GM23338 (cell line): Measurements from ENCODE around the gene KLHL7. TPM values are rescaled to one million over a fixed set of nuclear protein-coding genes. Genes with fewer than 3 reads are reported as not detected.

Source experiments
- ATAC-seq: fragments of 200-7000 bp; cut with Tn5 transposase; 3 replicates; pipeline ENCODE4 v1.9.1; 2020
- DNase-seq: peaks from one replicate; pipeline ENCODE4 v3.0.0-alpha.2; 2015; ENCODE audit warnings: low spot score
- H2AFZ ChIP-seq: fragments of 200-600 bp; sonication (generic); 2 replicates; pipeline ENCODE4 v1.8.0; 2016; ENCODE audit warnings: antibody characterized with exemption, mild to moderate bottlenecking, moderate library complexity
- H3F3A ChIP-seq: fragments of 200-600 bp; sonication (generic); replicated peaks from 2 replicates; pipeline ENCODE4 v1.8.0; 2017; ENCODE audit warnings: antibody characterized with exemption, mixed run types, low read depth
- H3K27ac ChIP-seq: fragments of 200-600 bp; sonication (generic); 2 replicates; pipeline ENCODE4 v1.6.1; 2016; ENCODE audit warnings: low read depth
- H3K27me3 ChIP-seq: fragments of 200-600 bp; sonication (generic); 2 replicates; pipeline ENCODE4 v1.8.0; 2016; ENCODE audit warnings: mild to moderate bottlenecking, mixed run types, moderate library complexity; ENCODE audit not compliant: insufficient read depth
- H3K36me3 ChIP-seq: fragments of 200-600 bp; sonication (generic); 2 replicates; pipeline ENCODE4 v1.8.0; 2016; ENCODE audit warnings: mild to moderate bottlenecking; ENCODE audit not compliant: insufficient read depth
- H3K4me1 ChIP-seq: fragments of 200-600 bp; sonication (generic); 2 replicates; pipeline ENCODE4 v1.8.0; 2016; ENCODE audit warnings: mild to moderate bottlenecking, moderate library complexity; ENCODE audit not compliant: insufficient read depth
- H3K4me2 ChIP-seq: fragments of 200-600 bp; sonication (generic); 2 replicates; pipeline ENCODE4 v1.7.1; 2017; ENCODE audit warnings: mixed run types
- H3K4me3 ChIP-seq: fragments of 200-600 bp; sonication (generic); 2 replicates; pipeline ENCODE4 v1.6.1; 2016; ENCODE audit warnings: mixed run types
- H3K79me2 ChIP-seq: fragments of 200-600 bp; sonication (generic); replicated peaks from 2 replicates; pipeline ENCODE4 v1.8.0; 2017; ENCODE audit warnings: mild to moderate bottlenecking; ENCODE audit not compliant: insufficient read depth
- H3K9me2 ChIP-seq: fragments of 200-600 bp; sonication (generic); 2 replicates; pipeline ENCODE4 v1.8.0; 2017; ENCODE audit not compliant: insufficient read depth
- H4K20me1 ChIP-seq: fragments of 200-600 bp; sonication (generic); replicated peaks from 2 replicates; pipeline ENCODE4 v1.8.0; 2017; ENCODE audit warnings: mild to moderate bottlenecking; ENCODE audit not compliant: insufficient read depth
- H3K27ac Mint-ChIP-seq: 2 replicates; pipeline ENCODE4 v1.8.0; 2020; ENCODE audit warnings: inconsistent platforms, mild to moderate bottlenecking, moderate library complexity, mixed read lengths
- H3K27me3 Mint-ChIP-seq: 3 replicates; pipeline ENCODE4 v1.8.0; 2022; ENCODE audit warnings: low read depth, mild to moderate bottlenecking, moderate library complexity, mixed read lengths, inconsistent platforms; ENCODE audit not compliant: insufficient read depth, poor library complexity
- H3K36me3 Mint-ChIP-seq: 3 replicates; pipeline ENCODE4 v1.8.0; 2021; ENCODE audit warnings: low read depth, mild to moderate bottlenecking, inconsistent platforms, moderate library complexity, mixed read lengths
- H3K4me1 Mint-ChIP-seq: 3 replicates; pipeline ENCODE4 v1.8.0; 2020; ENCODE audit warnings: mild to moderate bottlenecking, inconsistent platforms, mixed read lengths
- H3K4me3 Mint-ChIP-seq: 3 replicates; pipeline ENCODE4 v1.8.0; 2021; ENCODE audit warnings: moderate library complexity, mild to moderate bottlenecking, inconsistent platforms, mixed read lengths
- H3K9me3 Mint-ChIP-seq: 3 replicates; pipeline ENCODE4 v1.8.0; 2020; ENCODE audit warnings: moderate library complexity, mild to moderate bottlenecking, inconsistent platforms, mixed read lengths
- CREB1 ChIP-seq: fragments of 250-450 bp; sonication (Bioruptor Pico); IDR thresholded peaks from 2 replicates; pipeline ENCODE4 v1.5.0; 2020; ENCODE audit warnings: low read depth, mild to moderate bottlenecking, moderate library complexity
- EZH2 ChIP-seq: fragments of 200-600 bp; sonication (generic); IDR thresholded peaks from one replicate; pipeline ENCODE4 v1.8.0; 2017; ENCODE audit warnings: antibody characterized with exemption, mild to moderate bottlenecking, low read depth; ENCODE audit not compliant: unreplicated experiment
- EZH2phosphoT487 ChIP-seq: fragments of 200-600 bp; sonication (generic); IDR thresholded peaks from one replicate; pipeline ENCODE4 v1.8.1; 2018; ENCODE audit warnings: antibody characterized with exemption; ENCODE audit not compliant: unreplicated experiment
- JUNB ChIP-seq: IDR thresholded peaks from one replicate; pipeline ENCODE4 v1.6.1; 2016; ENCODE audit warnings: antibody characterized with exemption; ENCODE audit not compliant: unreplicated experiment
- NANOG ChIP-seq: IDR thresholded peaks from 2 replicates; pipeline ENCODE4 v1.6.1; 2016; ENCODE audit warnings: antibody characterized with exemption, borderline replicate concordance
- POLR2AphosphoS5 ChIP-seq: IDR thresholded peaks from 2 replicates; pipeline ENCODE4 v1.6.1; 2016; ENCODE audit warnings: antibody characterized with exemption, low read depth
- STAT1 ChIP-seq: IDR thresholded peaks from one replicate; pipeline ENCODE4 v1.6.1; 2016; ENCODE audit warnings: antibody characterized with exemption; ENCODE audit not compliant: unreplicated experiment
- ZNF114 ChIP-seq: fragments of 250-450 bp; sonication (Bioruptor Pico); IDR thresholded peaks from 2 replicates; pipeline ENCODE4 v1.5.0; 2020; ENCODE audit warnings: mild to moderate bottlenecking, moderate library complexity
- ZNF331 ChIP-seq: fragments of 250-450 bp; sonication (Bioruptor Pico); IDR thresholded peaks from 2 replicates; pipeline ENCODE4 v1.5.0; 2020; ENCODE audit warnings: low read depth, mild to moderate bottlenecking, moderate library complexity
- polyA plus RNA-seq: library from polyadenylated mRNA; unstranded; fragments of >200 nt; fragmentation: Nextera tagmentation; extraction: Ambion mirVana; gene quantifications from 2 replicates; pipeline ENCODE4 v1.2.1, GENCODE V29; 2016
- total RNA-seq: library from RNA; depleted of rRNA; stranded (reverse); fragments of >200 nt; shearing (Covaris generic); gene quantifications from 2 replicates; pipeline ENCODE4 v1.2.3, GENCODE V29; 2014
- TF ChIP-seq, protein P1 (sequence below): IDR thresholded peaks from one replicate; pipeline ENCODE4 v1.6.1; 2018; ENCODE audit warnings: antibody characterized with exemption; ENCODE audit not compliant: unreplicated experiment
- TF ChIP-seq, protein P2 (sequence below): IDR thresholded peaks from 2 replicates; pipeline ENCODE4 v1.6.1; 2016; ENCODE audit warnings: antibody characterized with exemption
- TF ChIP-seq, protein P3 (sequence below): fragments of 250-450 bp; sonication (Bioruptor Pico); IDR thresholded peaks from 2 replicates; pipeline ENCODE4 v1.5.0; 2020; ENCODE audit warnings: mild to moderate bottlenecking, moderate library complexity
- TF ChIP-seq, protein P4 (sequence below), 2 experiments: fragments of 200-600 bp in 1 of 2; sonication (generic) in 1 of 2; conservative IDR thresholded peaks; 2 replicates each; pipeline versions ENCODE4 v1.5.1 to v1.6.1; 2016 to 2017; ENCODE audit warnings: antibody characterized with exemption in 2 of 2, low read depth in 2 of 2, mild to moderate bottlenecking in 2 of 2, moderate library complexity in 1 of 2

The KLHL7 gene
- total and polyA plus RNA-seq, 2 experiments from 2014 or later, result 92.5 to 119 TPM

DNA sequence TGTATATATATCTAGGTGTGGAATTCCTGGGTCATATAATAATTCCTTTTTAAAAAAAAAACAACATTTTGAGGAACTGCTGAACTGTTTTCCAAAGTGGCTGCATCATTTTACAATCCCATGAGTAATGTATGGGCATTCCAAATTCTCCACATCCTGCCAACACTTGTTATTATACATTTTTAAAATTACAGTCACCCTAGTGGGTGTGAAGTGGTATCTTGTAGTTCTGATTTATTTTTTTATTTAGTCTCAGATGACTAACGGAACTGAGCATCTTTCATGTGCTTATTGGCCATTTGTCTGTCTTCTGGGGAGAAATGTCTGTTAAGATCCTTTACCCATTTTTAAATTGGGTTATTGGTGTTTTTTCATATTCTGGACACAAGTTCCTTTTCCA lies 12.0 kb upstream of the KLHL7 start:
- H3K4me1 Mint-ChIP-seq, result no peaks in the 10 kb centered on the region
- no peak overlapping the region for H3K4me2 ChIP-seq
- H3K27ac Mint-ChIP-seq, result no peak overlapping the region
- H3F3A ChIP-seq, result no peaks in the 10 kb centered on the region
- H3K4me1 ChIP-seq, result no peaks in the 10 kb centered on the region
- no peak overlapping the region for H3K4me3 ChIP-seq
- H3K36me3 ChIP-seq, result no peaks in the 10 kb centered on the region
- peaks cover 2% of the 10 kb centered on the region for H3K27me3 Mint-ChIP-seq
- no peaks in the 10 kb centered on the region for H3K79me2 ChIP-seq
- H3K9me2 ChIP-seq, result no peaks in the 10 kb centered on the region
- TF ChIP-seq NANOG (no peak), EZH2 (no peak), ZNF114 (CRISPR knock-in tag) (no peak), STAT1 (no peak), ZNF331 (CRISPR knock-in tag) (no peak), JUNB (no peak), POLR2AphosphoS5 (no peak), EZH2phosphoT487 (no peak), CREB1 (CRISPR knock-in tag) (no peak)
- TF ChIP-seq, protein P1, sequence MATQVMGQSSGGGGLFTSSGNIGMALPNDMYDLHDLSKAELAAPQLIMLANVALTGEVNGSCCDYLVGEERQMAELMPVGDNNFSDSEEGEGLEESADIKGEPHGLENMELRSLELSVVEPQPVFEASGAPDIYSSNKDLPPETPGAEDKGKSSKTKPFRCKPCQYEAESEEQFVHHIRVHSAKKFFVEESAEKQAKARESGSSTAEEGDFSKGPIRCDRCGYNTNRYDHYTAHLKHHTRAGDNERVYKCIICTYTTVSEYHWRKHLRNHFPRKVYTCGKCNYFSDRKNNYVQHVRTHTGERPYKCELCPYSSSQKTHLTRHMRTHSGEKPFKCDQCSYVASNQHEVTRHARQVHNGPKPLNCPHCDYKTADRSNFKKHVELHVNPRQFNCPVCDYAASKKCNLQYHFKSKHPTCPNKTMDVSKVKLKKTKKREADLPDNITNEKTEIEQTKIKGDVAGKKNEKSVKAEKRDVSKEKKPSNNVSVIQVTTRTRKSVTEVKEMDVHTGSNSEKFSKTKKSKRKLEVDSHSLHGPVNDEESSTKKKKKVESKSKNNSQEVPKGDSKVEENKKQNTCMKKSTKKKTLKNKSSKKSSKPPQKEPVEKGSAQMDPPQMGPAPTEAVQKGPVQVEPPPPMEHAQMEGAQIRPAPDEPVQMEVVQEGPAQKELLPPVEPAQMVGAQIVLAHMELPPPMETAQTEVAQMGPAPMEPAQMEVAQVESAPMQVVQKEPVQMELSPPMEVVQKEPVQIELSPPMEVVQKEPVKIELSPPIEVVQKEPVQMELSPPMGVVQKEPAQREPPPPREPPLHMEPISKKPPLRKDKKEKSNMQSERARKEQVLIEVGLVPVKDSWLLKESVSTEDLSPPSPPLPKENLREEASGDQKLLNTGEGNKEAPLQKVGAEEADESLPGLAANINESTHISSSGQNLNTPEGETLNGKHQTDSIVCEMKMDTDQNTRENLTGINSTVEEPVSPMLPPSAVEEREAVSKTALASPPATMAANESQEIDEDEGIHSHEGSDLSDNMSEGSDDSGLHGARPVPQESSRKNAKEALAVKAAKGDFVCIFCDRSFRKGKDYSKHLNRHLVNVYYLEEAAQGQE, result no peak
- TF ChIP-seq, protein P2, sequence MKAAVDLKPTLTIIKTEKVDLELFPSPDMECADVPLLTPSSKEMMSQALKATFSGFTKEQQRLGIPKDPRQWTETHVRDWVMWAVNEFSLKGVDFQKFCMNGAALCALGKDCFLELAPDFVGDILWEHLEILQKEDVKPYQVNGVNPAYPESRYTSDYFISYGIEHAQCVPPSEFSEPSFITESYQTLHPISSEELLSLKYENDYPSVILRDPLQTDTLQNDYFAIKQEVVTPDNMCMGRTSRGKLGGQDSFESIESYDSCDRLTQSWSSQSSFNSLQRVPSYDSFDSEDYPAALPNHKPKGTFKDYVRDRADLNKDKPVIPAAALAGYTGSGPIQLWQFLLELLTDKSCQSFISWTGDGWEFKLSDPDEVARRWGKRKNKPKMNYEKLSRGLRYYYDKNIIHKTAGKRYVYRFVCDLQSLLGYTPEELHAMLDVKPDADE, result no peak
- TF ChIP-seq, protein P3, sequence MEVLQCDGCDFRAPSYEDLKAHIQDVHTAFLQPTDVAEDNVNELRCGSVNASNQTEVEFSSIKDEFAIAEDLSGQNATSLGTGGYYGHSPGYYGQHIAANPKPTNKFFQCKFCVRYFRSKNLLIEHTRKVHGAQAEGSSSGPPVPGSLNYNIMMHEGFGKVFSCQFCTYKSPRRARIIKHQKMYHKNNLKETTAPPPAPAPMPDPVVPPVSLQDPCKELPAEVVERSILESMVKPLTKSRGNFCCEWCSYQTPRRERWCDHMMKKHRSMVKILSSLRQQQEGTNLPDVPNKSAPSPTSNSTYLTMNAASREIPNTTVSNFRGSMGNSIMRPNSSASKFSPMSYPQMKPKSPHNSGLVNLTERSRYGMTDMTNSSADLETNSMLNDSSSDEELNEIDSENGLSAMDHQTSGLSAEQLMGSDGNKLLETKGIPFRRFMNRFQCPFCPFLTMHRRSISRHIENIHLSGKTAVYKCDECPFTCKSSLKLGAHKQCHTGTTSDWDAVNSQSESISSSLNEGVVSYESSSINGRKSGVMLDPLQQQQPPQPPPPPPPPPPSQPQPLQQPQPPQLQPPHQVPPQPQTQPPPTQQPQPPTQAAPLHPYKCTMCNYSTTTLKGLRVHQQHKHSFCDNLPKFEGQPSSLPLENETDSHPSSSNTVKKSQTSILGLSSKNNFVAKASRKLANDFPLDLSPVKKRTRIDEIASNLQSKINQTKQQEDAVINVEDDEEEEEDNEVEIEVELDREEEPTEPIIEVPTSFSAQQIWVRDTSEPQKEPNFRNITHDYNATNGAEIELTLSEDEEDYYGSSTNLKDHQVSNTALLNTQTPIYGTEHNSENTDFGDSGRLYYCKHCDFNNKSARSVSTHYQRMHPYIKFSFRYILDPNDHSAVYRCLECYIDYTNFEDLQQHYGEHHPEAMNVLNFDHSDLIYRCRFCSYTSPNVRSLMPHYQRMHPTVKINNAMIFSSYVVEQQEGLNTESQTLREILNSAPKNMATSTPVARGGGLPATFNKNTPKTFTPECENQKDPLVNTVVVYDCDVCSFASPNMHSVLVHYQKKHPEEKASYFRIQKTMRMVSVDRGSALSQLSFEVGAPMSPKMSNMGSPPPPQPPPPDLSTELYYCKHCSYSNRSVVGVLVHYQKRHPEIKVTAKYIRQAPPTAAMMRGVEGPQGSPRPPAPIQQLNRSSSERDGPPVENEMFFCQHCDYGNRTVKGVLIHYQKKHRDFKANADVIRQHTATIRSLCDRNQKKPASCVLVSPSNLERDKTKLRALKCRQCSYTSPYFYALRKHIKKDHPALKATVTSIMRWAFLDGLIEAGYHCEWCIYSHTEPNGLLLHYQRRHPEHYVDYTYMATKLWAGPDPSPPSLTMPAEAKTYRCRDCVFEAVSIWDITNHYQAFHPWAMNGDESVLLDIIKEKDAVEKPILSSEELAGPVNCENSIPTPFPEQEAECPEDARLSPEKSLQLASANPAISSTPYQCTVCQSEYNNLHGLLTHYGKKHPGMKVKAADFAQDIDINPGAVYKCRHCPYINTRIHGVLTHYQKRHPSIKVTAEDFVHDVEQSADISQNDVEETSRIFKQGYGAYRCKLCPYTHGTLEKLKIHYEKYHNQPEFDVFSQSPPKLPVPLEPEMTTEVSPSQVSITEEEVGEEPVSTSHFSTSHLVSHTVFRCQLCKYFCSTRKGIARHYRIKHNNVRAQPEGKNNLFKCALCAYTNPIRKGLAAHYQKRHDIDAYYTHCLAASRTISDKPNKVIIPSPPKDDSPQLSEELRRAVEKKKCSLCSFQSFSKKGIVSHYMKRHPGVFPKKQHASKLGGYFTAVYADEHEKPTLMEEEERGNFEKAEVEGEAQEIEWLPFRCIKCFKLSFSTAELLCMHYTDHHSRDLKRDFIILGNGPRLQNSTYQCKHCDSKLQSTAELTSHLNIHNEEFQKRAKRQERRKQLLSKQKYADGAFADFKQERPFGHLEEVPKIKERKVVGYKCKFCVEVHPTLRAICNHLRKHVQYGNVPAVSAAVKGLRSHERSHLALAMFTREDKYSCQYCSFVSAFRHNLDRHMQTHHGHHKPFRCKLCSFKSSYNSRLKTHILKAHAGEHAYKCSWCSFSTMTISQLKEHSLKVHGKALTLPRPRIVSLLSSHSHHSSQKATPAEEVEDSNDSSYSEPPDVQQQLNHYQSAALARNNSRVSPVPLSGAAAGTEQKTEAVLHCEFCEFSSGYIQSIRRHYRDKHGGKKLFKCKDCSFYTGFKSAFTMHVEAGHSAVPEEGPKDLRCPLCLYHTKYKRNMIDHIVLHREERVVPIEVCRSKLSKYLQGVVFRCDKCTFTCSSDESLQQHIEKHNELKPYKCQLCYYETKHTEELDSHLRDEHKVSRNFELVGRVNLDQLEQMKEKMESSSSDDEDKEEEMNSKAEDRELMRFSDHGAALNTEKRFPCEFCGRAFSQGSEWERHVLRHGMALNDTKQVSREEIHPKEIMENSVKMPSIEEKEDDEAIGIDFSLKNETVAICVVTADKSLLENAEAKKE (CRISPR knock-in tag), result no peak
- TF ChIP-seq, protein P4, sequence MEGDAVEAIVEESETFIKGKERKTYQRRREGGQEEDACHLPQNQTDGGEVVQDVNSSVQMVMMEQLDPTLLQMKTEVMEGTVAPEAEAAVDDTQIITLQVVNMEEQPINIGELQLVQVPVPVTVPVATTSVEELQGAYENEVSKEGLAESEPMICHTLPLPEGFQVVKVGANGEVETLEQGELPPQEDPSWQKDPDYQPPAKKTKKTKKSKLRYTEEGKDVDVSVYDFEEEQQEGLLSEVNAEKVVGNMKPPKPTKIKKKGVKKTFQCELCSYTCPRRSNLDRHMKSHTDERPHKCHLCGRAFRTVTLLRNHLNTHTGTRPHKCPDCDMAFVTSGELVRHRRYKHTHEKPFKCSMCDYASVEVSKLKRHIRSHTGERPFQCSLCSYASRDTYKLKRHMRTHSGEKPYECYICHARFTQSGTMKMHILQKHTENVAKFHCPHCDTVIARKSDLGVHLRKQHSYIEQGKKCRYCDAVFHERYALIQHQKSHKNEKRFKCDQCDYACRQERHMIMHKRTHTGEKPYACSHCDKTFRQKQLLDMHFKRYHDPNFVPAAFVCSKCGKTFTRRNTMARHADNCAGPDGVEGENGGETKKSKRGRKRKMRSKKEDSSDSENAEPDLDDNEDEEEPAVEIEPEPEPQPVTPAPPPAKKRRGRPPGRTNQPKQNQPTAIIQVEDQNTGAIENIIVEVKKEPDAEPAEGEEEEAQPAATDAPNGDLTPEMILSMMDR (conservative IDR thresholded peaks at IDR 0.05; ENCODE audit: low read depth in 2 of 2), result no peak
- ATAC-seq (no peak), DNase-seq (no peak)
- no peaks in the 10 kb centered on the region for H3K27me3 ChIP-seq
- no peaks in the 10 kb centered on the region for H4K20me1 ChIP-seq
- no peaks in the 10 kb centered on the region; the same call in 2 of the 3 replicates for H3K36me3 Mint-ChIP-seq
- no peaks in the 10 kb centered on the region for H3K9me3 Mint-ChIP-seq
- H2AFZ ChIP-seq, result no peak overlapping the region
- H3K4me3 Mint-ChIP-seq, result no peak overlapping the region
- no peak overlapping the region for H3K27ac ChIP-seq
